IMR-90 (cell line): Measurements from ENCODE around the gene ZNF385D. TPM values are rescaled to one million over a fixed set of nuclear protein-coding genes. Genes with fewer than 3 reads are reported as not detected.

Source experiments
- ATAC-seq: fragments of 200-7000 bp; cut with Tn5 transposase; 2 replicates; pipeline ENCODE4 v1.9.1; 2020; ENCODE audit warnings: low read depth, mild to moderate bottlenecking, moderate library complexity
- BruUV-seq: library from RNA; stranded (reverse); fragments of 400-500 nt; replicated peaks from 2 replicates; lab custom pipeline; 2021; lab: Mats Ljungman, UMichigan
- CTCF ChIA-PET: fragments of 300-600 bp; formaldehyde crosslinking; extraction: SDS; loops from one replicate; lab custom pipeline; 2021; ENCODE audit warnings: antibody characterized with exemption; lab: Yijun Ruan, JAX
- POLR2A ChIA-PET: fragments of 300-600 bp; sonication (Branson Sonifier 250); formaldehyde crosslinking; loops from one replicate; lab custom pipeline; 2022; ENCODE audit warnings: antibody characterized with exemption; ENCODE audit not compliant: unreplicated experiment; lab: Charles Lee
- DNase-seq: peaks from one replicate; pipeline ENCODE4 v3.0.0; 2013
- H2AFZ ChIP-seq: replicated peaks from 2 replicates; pipeline ENCODE3; 2013; ENCODE audit warnings: low read length, mild to moderate bottlenecking; ENCODE audit not compliant: poor library complexity
- H2AK5ac ChIP-seq: 2 replicates; pipeline ENCODE4 v1.6.1; 2013; ENCODE audit warnings: low read depth, low read length, inconsistent platforms
- H2AK9ac ChIP-seq: replicated peaks from 2 replicates; pipeline ENCODE3; 2013; ENCODE audit warnings: mild to moderate bottlenecking, low read depth, low read length, moderate library complexity; ENCODE audit not compliant: poor library complexity
- H2BK120ac ChIP-seq: 2 replicates; pipeline ENCODE4 v1.6.1; 2013; ENCODE audit warnings: low read depth, low read length, inconsistent platforms
- H2BK15ac ChIP-seq: 3 replicates; pipeline ENCODE4 v1.6.1; 2013; ENCODE audit warnings: low read depth, low read length, inconsistent platforms
- H2BK20ac ChIP-seq: 2 replicates; pipeline ENCODE4 v1.6.1; 2013; ENCODE audit warnings: low read depth, mild to moderate bottlenecking, inconsistent platforms, low read length, moderate library complexity
- H2BK5ac ChIP-seq: 2 replicates; pipeline ENCODE4 v1.6.1; 2013; ENCODE audit warnings: mild to moderate bottlenecking, low read depth, low read length, inconsistent platforms; ENCODE audit not compliant: poor library complexity, severe bottlenecking
- H3K14ac ChIP-seq: replicated peaks from 2 replicates; pipeline ENCODE4 v1.6.1; 2013; ENCODE audit warnings: low read depth, low read length, inconsistent platforms
- H3K18ac ChIP-seq: 2 replicates; pipeline ENCODE4 v1.6.1; 2013; ENCODE audit warnings: low read depth, low read length, control low read depth
- H3K23ac ChIP-seq: 2 replicates; pipeline ENCODE4 v1.6.1; 2013; ENCODE audit warnings: low read depth, low read length, inconsistent platforms
- H3K27ac ChIP-seq: 2 replicates; pipeline ENCODE4 v1.5.1; 2013; ENCODE audit warnings: mild to moderate bottlenecking, control low read depth, low read length; ENCODE audit not compliant: insufficient read depth
- H3K27me3 ChIP-seq: 2 replicates; pipeline ENCODE4 v1.6.1; 2013; ENCODE audit warnings: low read length; ENCODE audit not compliant: control insufficient read depth, insufficient read depth
- H3K36me3 ChIP-seq: 2 replicates; pipeline ENCODE4 v1.6.1; 2013; ENCODE audit warnings: low read length, mixed read lengths; ENCODE audit not compliant: control insufficient read depth, insufficient read depth
- H3K4ac ChIP-seq: 2 replicates; pipeline ENCODE4 v1.6.1; 2013; ENCODE audit warnings: low read depth, low read length, inconsistent platforms
- H3K4me1 ChIP-seq: 2 replicates; pipeline ENCODE4 v1.6.1; 2013; ENCODE audit warnings: low read length, mixed read lengths; ENCODE audit not compliant: control insufficient read depth, insufficient read depth
- H3K4me2 ChIP-seq: 2 replicates; pipeline ENCODE4 v1.6.1; 2013; ENCODE audit warnings: low read depth, mild to moderate bottlenecking, control low read depth, low read length, moderate library complexity
- H3K4me3 ChIP-seq: 2 replicates; pipeline ENCODE4 v1.5.1; 2013; ENCODE audit warnings: low read depth, mild to moderate bottlenecking, control low read depth, low read length, moderate library complexity; ENCODE audit not compliant: insufficient read depth
- H3K56ac ChIP-seq: 2 replicates; pipeline ENCODE4 v1.6.1; 2013; ENCODE audit warnings: low read length, inconsistent platforms; ENCODE audit not compliant: insufficient read depth; ENCODE audit errors: extremely low read depth
- H3K79me1 ChIP-seq, 2 experiments: 2 replicates each; pipeline ENCODE4 v1.6.1; 2013; ENCODE audit warnings: low read length in 2 of 2, inconsistent platforms in 1 of 2, low read depth in 1 of 2
- H3K9ac ChIP-seq: 2 replicates; pipeline ENCODE4 v1.6.1; 2013; ENCODE audit warnings: low read depth, low read length, control low read depth
- H3K9me1 ChIP-seq: 2 replicates; pipeline ENCODE4 v1.6.1; 2013; ENCODE audit warnings: low read length, inconsistent platforms; ENCODE audit not compliant: insufficient read depth
- H3K9me3 ChIP-seq: 2 replicates; pipeline ENCODE4 v1.6.1; 2013; ENCODE audit warnings: low read length; ENCODE audit not compliant: control insufficient read depth, insufficient read depth
- H4K20me1 ChIP-seq: 2 replicates; pipeline ENCODE4 v1.6.1; 2013; ENCODE audit warnings: low read length, inconsistent platforms; ENCODE audit not compliant: insufficient read depth
- H4K5ac ChIP-seq: 2 replicates; pipeline ENCODE4 v1.6.1; 2013; ENCODE audit warnings: mild to moderate bottlenecking, low read depth, low read length, control low read depth
- H4K8ac ChIP-seq, 2 experiments: 2 replicates each; pipeline ENCODE4 v1.6.1; 2013; ENCODE audit warnings: low read depth in 2 of 2, low read length in 2 of 2, control low read depth in 1 of 2, inconsistent platforms in 1 of 2
- H4K91ac ChIP-seq: 2 replicates; pipeline ENCODE4 v1.6.1; 2013; ENCODE audit warnings: low read depth, low read length, inconsistent platforms; ENCODE audit not compliant: insufficient read depth
- BHLHE40 ChIP-seq: fragments of 150-350 bp; IDR thresholded peaks from 2 replicates; pipeline ENCODE4 v1.6.1; 2016; ENCODE audit warnings: mild to moderate bottlenecking, low read depth, low read length
- CEBPB ChIP-seq: IDR thresholded peaks from 2 replicates; pipeline ENCODE4 v1.6.1; 2012; ENCODE audit warnings: low read depth, low read length, improper control_type of control experiment
- FOS ChIP-seq: fragments of 150-350 bp; IDR thresholded peaks from 2 replicates; pipeline ENCODE4 v1.6.1; 2016; ENCODE audit warnings: low read depth, low read length
- MAFK ChIP-seq: IDR thresholded peaks from 2 replicates; pipeline ENCODE4 v1.6.1; 2012; ENCODE audit warnings: low read depth, low read length, improper control_type of control experiment
- MAZ ChIP-seq: IDR thresholded peaks from 2 replicates; pipeline ENCODE4 v1.6.1; 2012; ENCODE audit warnings: low read depth, mild to moderate bottlenecking, low read length, improper control_type of control experiment, moderate library complexity, borderline replicate concordance
- NFE2L2 ChIP-seq: fragments of 150-350 bp; IDR thresholded peaks from 2 replicates; pipeline ENCODE4 v1.6.1; 2016; ENCODE audit warnings: low read depth, mild to moderate bottlenecking, low read length
- POLR2A ChIP-seq: IDR thresholded peaks from 2 replicates; pipeline ENCODE4 v1.6.1; 2012; ENCODE audit warnings: mild to moderate bottlenecking, low read depth, low read length
- RCOR1 ChIP-seq: IDR thresholded peaks from 2 replicates; pipeline ENCODE4 v1.6.1; 2012; ENCODE audit warnings: mild to moderate bottlenecking, low read length, improper control_type of control experiment; ENCODE audit not compliant: insufficient replicate concordance
- RFX5 ChIP-seq: IDR thresholded peaks from 2 replicates; pipeline ENCODE4 v1.8.0; 2012; ENCODE audit warnings: low read depth, mild to moderate bottlenecking, low read length, moderate library complexity
- SMC3 ChIP-seq: fragments of 150-350 bp; IDR thresholded peaks from 2 replicates; pipeline ENCODE4 v1.6.1; 2016; ENCODE audit warnings: low read depth, mild to moderate bottlenecking, antibody characterized with exemption, low read length, moderate library complexity
- WGBS, 2 experiments: methylation state at CpG; one replicate each; pipeline versions ENCODE4 v1.1.5 to v1.1.7; 2013; ENCODE audit warnings: missing lambda C conversion rate in 2 of 2; ENCODE audit not compliant: insufficient read length in 1 of 2; ENCODE audit errors: extremely low coverage in 2 of 2; 5-methylcytosine and 5-hydroxymethylcytosine counted together
- dilution Hi-C: fragments of 300-500 bp; cut with HindIII; formaldehyde crosslinking; loops from one replicate; pipeline ENCODE4 v1.14.3; 2018; ENCODE audit warnings: low sequenced_read_pairs; ENCODE audit not compliant: unreplicated experiment
- in situ Hi-C: fragments of 300-500 bp; cut with MboI; formaldehyde crosslinking; loops from 3 replicates; pipeline ENCODE4 v1.14.3; 2019; ENCODE audit warnings: low sequenced_read_pairs, inconsistent platforms, mixed read lengths
- intact Hi-C: fragments of 100-400 bp; cut with micrococcal nuclease; formaldehyde crosslinking; loops from 2 replicates; pipeline ENCODE4 v1.10.0; 2022
- polyA plus RNA-seq, 3 experiments: library from polyadenylated mRNA; depleted of rRNA; stranded (reverse); fragments of >200 nt; gene quantifications; 2 replicates each; pipeline ENCODE4 v1.2.3, GENCODE V29; 2012; ENCODE audit warnings: low replicate concordance in 1 of 3
- total RNA-seq: library from RNA; depleted of rRNA; stranded (reverse); fragments of >200 nt; gene quantifications from 2 replicates; pipeline ENCODE4 v1.2.3, GENCODE V29; 2012
- TF ChIP-seq, protein P1 (sequence below): conservative IDR thresholded peaks from 2 replicates; pipeline ENCODE4 v1.5.1; 2012; ENCODE audit warnings: mild to moderate bottlenecking, low read depth, low read length, improper control_type of control experiment

Gene ZNF385D
- total and polyA plus RNA-seq, 2 of the 4 experiments (the other 2 are of a cell fraction): 0.18 to 2.4 TPM

- no peak overlapping the region for H3K4ac ChIP-seq
- no peaks in the 10 kb centered on the region for H3K27me3 ChIP-seq
- POLR2A ChIA-PET: no interaction called here
- no peak overlapping the region for H2BK15ac ChIP-seq
- H3K4me1 ChIP-seq: no peaks in the 10 kb centered on the region
- no peak overlapping the region for H3K4me2 ChIP-seq
- no peak overlapping the region for H3K56ac ChIP-seq
- no peak overlapping the region for H2AK9ac ChIP-seq
- no peak overlapping the region for H3K18ac ChIP-seq
- H3K36me3 ChIP-seq: no peaks in the 10 kb centered on the region
- H2AFZ ChIP-seq: no peak overlapping the region
- H3K27ac ChIP-seq: no peak overlapping the region
- BruUV-seq: no TSS peak
- H3K23ac ChIP-seq: no peak overlapping the region
- H3K79me1 ChIP-seq: no peaks in the 10 kb centered on the region
- H2AK5ac ChIP-seq: no peak overlapping the region
- H4K5ac ChIP-seq: no peak overlapping the region
- no peak overlapping the region for H3K14ac ChIP-seq
- dilution Hi-C loops (no loop called here), in situ Hi-C loops (no loop called here), intact Hi-C loops (no loop called here)
- H3K9me3 ChIP-seq: no peaks in the 10 kb centered on the region
- 100% methylated on average over 1 of the region's 9 CpGs; no CpG with 5 or more reads in 1 of the 2 experiments for WGBS, 2 experiments
- H3K9ac ChIP-seq: no peak overlapping the region
- CTCF ChIA-PET: no interaction called here
- DNase-seq: no peak
- ATAC-seq: no peak
- H2BK5ac ChIP-seq: no peak overlapping the region
- no peak overlapping the region for H4K91ac ChIP-seq
- no peak overlapping the region for H3K4me3 ChIP-seq
- no peak for TF ChIP-seq SMC3
- TF ChIP-seq POLR2A: no peak
- no peak for TF ChIP-seq RCOR1
- TF ChIP-seq, protein P1, sequence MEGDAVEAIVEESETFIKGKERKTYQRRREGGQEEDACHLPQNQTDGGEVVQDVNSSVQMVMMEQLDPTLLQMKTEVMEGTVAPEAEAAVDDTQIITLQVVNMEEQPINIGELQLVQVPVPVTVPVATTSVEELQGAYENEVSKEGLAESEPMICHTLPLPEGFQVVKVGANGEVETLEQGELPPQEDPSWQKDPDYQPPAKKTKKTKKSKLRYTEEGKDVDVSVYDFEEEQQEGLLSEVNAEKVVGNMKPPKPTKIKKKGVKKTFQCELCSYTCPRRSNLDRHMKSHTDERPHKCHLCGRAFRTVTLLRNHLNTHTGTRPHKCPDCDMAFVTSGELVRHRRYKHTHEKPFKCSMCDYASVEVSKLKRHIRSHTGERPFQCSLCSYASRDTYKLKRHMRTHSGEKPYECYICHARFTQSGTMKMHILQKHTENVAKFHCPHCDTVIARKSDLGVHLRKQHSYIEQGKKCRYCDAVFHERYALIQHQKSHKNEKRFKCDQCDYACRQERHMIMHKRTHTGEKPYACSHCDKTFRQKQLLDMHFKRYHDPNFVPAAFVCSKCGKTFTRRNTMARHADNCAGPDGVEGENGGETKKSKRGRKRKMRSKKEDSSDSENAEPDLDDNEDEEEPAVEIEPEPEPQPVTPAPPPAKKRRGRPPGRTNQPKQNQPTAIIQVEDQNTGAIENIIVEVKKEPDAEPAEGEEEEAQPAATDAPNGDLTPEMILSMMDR: no peak
- TF ChIP-seq NFE2L2: no peak
- TF ChIP-seq MAZ: no peak
- no peak for TF ChIP-seq FOS
- TF ChIP-seq CEBPB: no peak
- no peak for TF ChIP-seq MAFK
- no peak for TF ChIP-seq RFX5
- TF ChIP-seq BHLHE40: no peak
- no peaks in the 10 kb centered on the region for H3K9me1 ChIP-seq
- no peak overlapping the region for H4K8ac ChIP-seq
- H2BK20ac ChIP-seq: no peak overlapping the region
- no peak overlapping the region for H2BK120ac ChIP-seq
- no peaks in the 10 kb centered on the region for H4K20me1 ChIP-seq
Observed at GRCh38 chr3:21798356-21799088, 47.5 kb upstream of the ZNF385D start.
